HepG2 (cell line): ENCODE data around the gene SSNA1. TPM values are rescaled to one million over a fixed set of nuclear protein-coding genes. Genes with fewer than 3 reads are reported as not detected.

Experiments
- ATAC-seq: fragments of 200-7000 bp; cut with Tn5 transposase; 3 replicates; pipeline ENCODE4 v1.9.1; 2020; ENCODE audit warnings: mild to moderate bottlenecking, moderate library complexity
- BruUV-seq: library from RNA; stranded (reverse); fragments of 400-500 nt; replicated peaks from 2 replicates; lab custom pipeline; 2021; lab: Mats Ljungman, UMichigan
- CTCF ChIA-PET: fragments of 300-600 bp; formaldehyde crosslinking; extraction: SDS; loops from one replicate; lab custom pipeline; 2021; ENCODE audit warnings: low total read pairs, inconsistent platforms, low intra/inter-chr PET ratio; lab: Yijun Ruan, JAX
- POLR2A ChIA-PET: fragments of 350-600 bp; sonication (Branson Sonifier 250); formaldehyde crosslinking; loops from one replicate; lab custom pipeline; 2020; ENCODE audit warnings: antibody characterized with exemption, inconsistent platforms; lab: Yijun Ruan, JAX
- DNase-seq: peaks from one replicate; pipeline ENCODE4 v3.0.0-alpha.2; 2015; ENCODE audit warnings: low spot score
- FAIRE-seq: peaks from 3 replicates; lab custom pipeline; 2011; peaks lifted over from hg19 to GRCh38; lab: Jason Lieb, UNC
- H2AFZ ChIP-seq: one replicate; pipeline ENCODE4 v1.6.1; 2011; ENCODE audit warnings: low read length, inconsistent platforms
- H3K27ac ChIP-seq: fragments of 300-600 bp; 3 replicates; pipeline ENCODE4 v1.8.0; 2011; ENCODE audit warnings: mixed run types, mild to moderate bottlenecking, mixed read lengths, low read length, inconsistent platforms; ENCODE audit not compliant: insufficient read depth; ENCODE audit errors: extremely low read length
- H3K27me3 ChIP-seq, 2 experiments: fragments of 200-600 bp in 1 of 2; 2 replicates in 1 of 2; 3 replicates in 1 of 2; pipeline versions ENCODE4 v1.6.0 to v1.8.0; 2011; ENCODE audit warnings: low read length in 2 of 2, mild to moderate bottlenecking in 2 of 2, moderate library complexity in 2 of 2, inconsistent platforms in 1 of 2; ENCODE audit not compliant: insufficient read depth in 2 of 2, control insufficient read depth in 1 of 2
- H3K36me3 ChIP-seq, 2 experiments: fragments of 200-600 bp in 1 of 2; replicated peaks in 1 of 2; 2 replicates in 1 of 2; 3 replicates in 1 of 2; pipeline versions ENCODE4 v1.5.1 to v1.8.0; 2011; ENCODE audit warnings: low read length in 2 of 2, inconsistent platforms in 1 of 2; ENCODE audit not compliant: insufficient read depth in 2 of 2, control insufficient read depth in 1 of 2
- H3K4me1 ChIP-seq: 2 replicates; pipeline ENCODE4 v1.5.1; 2012; ENCODE audit warnings: low read length, inconsistent platforms; ENCODE audit not compliant: insufficient read depth
- H3K4me2 ChIP-seq: 2 replicates; pipeline ENCODE4 v1.6.0; 2011; ENCODE audit warnings: low read depth, low read length, inconsistent platforms
- H3K4me3 ChIP-seq, 3 experiments: fragments of 200-600 bp in 1 of 3; sonication (generic), shearing (Covaris generic) in 1 of 3; replicated peaks in 1 of 3; 2 replicates each; pipeline ENCODE4 v1.5.1; 2011 to 2016; ENCODE audit warnings: low read length in 3 of 3, inconsistent platforms in 2 of 3, low read depth in 2 of 3, mild to moderate bottlenecking in 2 of 3, control low read depth in 1 of 3, mixed read lengths in 1 of 3; ENCODE audit not compliant: insufficient read depth in 1 of 3
- H3K79me2 ChIP-seq: one replicate; pipeline ENCODE4 v1.6.1; 2011; ENCODE audit warnings: low read length, inconsistent platforms; ENCODE audit not compliant: insufficient read depth
- H3K9ac ChIP-seq: 2 replicates; pipeline ENCODE4 v1.6.0; 2011; ENCODE audit warnings: mild to moderate bottlenecking, low read depth, low read length, inconsistent platforms; ENCODE audit not compliant: insufficient read depth
- H3K9me3 ChIP-seq: 2 replicates; pipeline ENCODE4 v1.5.1; 2012; ENCODE audit warnings: mild to moderate bottlenecking, low read length
- H4K20me1 ChIP-seq: 2 replicates; pipeline ENCODE4 v1.6.0; 2011; ENCODE audit warnings: inconsistent platforms, mild to moderate bottlenecking, low read length, moderate library complexity; ENCODE audit not compliant: insufficient read depth
- ARNT ChIP-seq: fragments of 450-650 bp; IDR thresholded peaks from 2 replicates; pipeline ENCODE4 v1.6.1; 2017
- CREB1 ChIP-seq, 2 experiments: fragments of 450-650 bp in 1 of 2; IDR thresholded peaks; 2 replicates each; pipeline ENCODE4 v1.6.1; 2016 to 2017; ENCODE audit warnings: control low read depth in 1 of 2, mild to moderate bottlenecking in 1 of 2, missing compliant biosample characterization in 1 of 2, missing genetic modification characterization in 1 of 2
- ESRRA ChIP-seq: sonication (generic); formaldehyde crosslinking; IDR thresholded peaks from 2 replicates; pipeline ENCODE4 v1.5.1; 2020; ENCODE audit warnings: mild to moderate bottlenecking, low read depth, missing genetic modification reagents
- FIP1L1 ChIP-seq: fragments of 200-400 bp; formaldehyde crosslinking; IDR thresholded peaks from 2 replicates; pipeline ENCODE4 v1.6.1; 2018; ENCODE audit warnings: low read depth, mild to moderate bottlenecking, low read length, moderate library complexity, borderline replicate concordance; ENCODE audit not compliant: insufficient read depth
- FOXC1 ChIP-seq: sonication (generic); formaldehyde crosslinking; IDR thresholded peaks from 2 replicates; pipeline ENCODE4 v1.8.0; 2022; ENCODE audit warnings: mild to moderate bottlenecking, missing genetic modification reagents, borderline replicate concordance
- KLF12 ChIP-seq: sonication (generic); formaldehyde crosslinking; IDR thresholded peaks from 2 replicates; pipeline ENCODE4 v1.4.0; 2020; ENCODE audit warnings: missing genetic modification reagents, borderline replicate concordance
- KMT2A ChIP-seq: sonication (generic); formaldehyde crosslinking; IDR thresholded peaks from 2 replicates; pipeline ENCODE4 v1.4.0; 2020; ENCODE audit warnings: missing genetic modification reagents
- NFYC ChIP-seq: IDR thresholded peaks from 2 replicates; pipeline ENCODE4 v1.6.1; 2016; ENCODE audit warnings: missing genetic modification reagents, missing compliant biosample characterization
- PATZ1 ChIP-seq: sonication (generic); formaldehyde crosslinking; IDR thresholded peaks from 2 replicates; pipeline ENCODE4 v1.4.0; 2020; ENCODE audit warnings: missing genetic modification reagents
- REXO4 ChIP-seq: sonication (generic); formaldehyde crosslinking; IDR thresholded peaks from 2 replicates; pipeline ENCODE4 v1.8.0; 2022; ENCODE audit warnings: missing genetic modification reagents, mild to moderate bottlenecking, borderline replicate concordance
- ZNF382 ChIP-seq: sonication (generic); formaldehyde crosslinking; IDR thresholded peaks from 2 replicates; pipeline ENCODE4 v1.5.0; 2020; ENCODE audit warnings: missing genetic modification reagents, mild to moderate bottlenecking, borderline replicate concordance
- ZNF567 ChIP-seq: sonication (generic); formaldehyde crosslinking; IDR thresholded peaks from 2 replicates; pipeline ENCODE4 v1.8.1; 2023; ENCODE audit warnings: mild to moderate bottlenecking, missing genetic modification reagents, borderline replicate concordance
- ZNF839 ChIP-seq: sonication (generic); formaldehyde crosslinking; IDR thresholded peaks from 2 replicates; pipeline ENCODE4 v1.4.0; 2020; ENCODE audit warnings: missing genetic modification reagents, mild to moderate bottlenecking, borderline replicate concordance
- WGBS: methylation state at CpG from one replicate; pipeline ENCODE4 v1.1.6; 2017; ENCODE audit warnings: low lambda C conversion rate; 5-methylcytosine and 5-hydroxymethylcytosine counted together
- in situ Hi-C: cut with HindIII; loops from 2 replicates; pipeline ENCODE4 v1.10.0; 2017; ENCODE audit warnings: low pct_unique_long_range_greater_than_20kb; ENCODE audit not compliant: extremely low pct_ligation_motif_present
- intact Hi-C: fragments of 100-400 bp; cut with micrococcal nuclease; formaldehyde crosslinking; loops from one replicate; pipeline ENCODE4 v1.10.0; 2022; ENCODE audit not compliant: unreplicated experiment
- polyA plus RNA-seq, 8 experiments: library from polyadenylated mRNA; depleted of rRNA in 3 of 8; stranded (reverse) in 7 of 8; unstranded in 1 of 8; fragments of >200 nt; fragmentation: Illumina TruSeq in 4 of 8; extraction: Trizol in 4 of 8; gene quantifications; 2 replicates each; pipeline versions ENCODE4 v1.2.1 to v1.2.3, GENCODE V29; 2011 to 2016; ENCODE audit warnings: low read depth in 4 of 8, missing spikeins in 1 of 8, mixed read lengths in 1 of 8; ENCODE audit not compliant: insufficient read depth in 1 of 8
- total RNA-seq, 5 experiments: library from RNA; depleted of rRNA; stranded (reverse); fragments of >200 nt; fragmentation: Illumina TruSeq; extraction: Trizol; gene quantifications; 2 replicates each; pipeline ENCODE4 v1.2.3, GENCODE V29; 2016; ENCODE audit warnings: low read depth in 1 of 5
- TF ChIP-seq, protein P1 (sequence below): sonication (generic); formaldehyde crosslinking; IDR thresholded peaks from 2 replicates; pipeline ENCODE4 v1.4.0; 2020; ENCODE audit warnings: missing genetic modification reagents, borderline replicate concordance
- TF ChIP-seq, protein P2 (sequence below): sonication (generic); formaldehyde crosslinking; IDR thresholded peaks from 2 replicates; pipeline ENCODE4 v1.4.0; 2020; ENCODE audit warnings: missing genetic modification reagents

SSNA1 gene
- total and polyA plus RNA-seq, 2 of the 13 experiments (the other 11 are each of a cell fraction or from before 2014, with no cell fraction given) = 35.9 to 49.4 TPM

- ChIA-PET CTCF (no interaction called here), POLR2A (interaction anchor here (1.1 to 1.9 kb wide), 2 partner anchors 8 to 30 kb away, joined by 5 to 6 read pairs; partner anchors contain the start of gene TPRN)
- Histone ChIP-seq H2AFZ (no peak overlapping the region), H3K27ac (no peak overlapping the region), H3K4me2 (no peak overlapping the region), H3K36me3 (peaks cover 9 to 14% of the 10 kb centered on the region in 2 experiments; a peak in 3 of 5 replicates), H3K27me3 (no peaks in the 10 kb centered on the region), H3K79me2 (peaks cover 40% of the 10 kb centered on the region), H4K20me1 (no peaks in the 10 kb centered on the region; the same call in 1 of the 2 replicates), H3K4me3 (no peak overlapping the region), H3K9ac (no peak overlapping the region), H3K9me3 (no peaks in the 10 kb centered on the region), H3K4me1 (peaks cover 48% of the 10 kb centered on the region)
- BruUV-seq = no TSS peak
- WGBS = 100% methylated on average over 1 of the region's 2 CpGs
- in situ Hi-C loops (no loop called here), intact Hi-C loops (no loop called here)
- FAIRE-seq (no peak), DNase-seq (no peak), ATAC-seq (no peak)
- TF ChIP-seq FIP1L1 = no peak
- TF ChIP-seq ESRRA = no peak
- TF ChIP-seq ZNF567 (CRISPR knock-in tag) = no peak
- no peak for TF ChIP-seq ARNT
- no peak for TF ChIP-seq ZNF839 (CRISPR knock-in tag)
- TF ChIP-seq, protein P1, sequence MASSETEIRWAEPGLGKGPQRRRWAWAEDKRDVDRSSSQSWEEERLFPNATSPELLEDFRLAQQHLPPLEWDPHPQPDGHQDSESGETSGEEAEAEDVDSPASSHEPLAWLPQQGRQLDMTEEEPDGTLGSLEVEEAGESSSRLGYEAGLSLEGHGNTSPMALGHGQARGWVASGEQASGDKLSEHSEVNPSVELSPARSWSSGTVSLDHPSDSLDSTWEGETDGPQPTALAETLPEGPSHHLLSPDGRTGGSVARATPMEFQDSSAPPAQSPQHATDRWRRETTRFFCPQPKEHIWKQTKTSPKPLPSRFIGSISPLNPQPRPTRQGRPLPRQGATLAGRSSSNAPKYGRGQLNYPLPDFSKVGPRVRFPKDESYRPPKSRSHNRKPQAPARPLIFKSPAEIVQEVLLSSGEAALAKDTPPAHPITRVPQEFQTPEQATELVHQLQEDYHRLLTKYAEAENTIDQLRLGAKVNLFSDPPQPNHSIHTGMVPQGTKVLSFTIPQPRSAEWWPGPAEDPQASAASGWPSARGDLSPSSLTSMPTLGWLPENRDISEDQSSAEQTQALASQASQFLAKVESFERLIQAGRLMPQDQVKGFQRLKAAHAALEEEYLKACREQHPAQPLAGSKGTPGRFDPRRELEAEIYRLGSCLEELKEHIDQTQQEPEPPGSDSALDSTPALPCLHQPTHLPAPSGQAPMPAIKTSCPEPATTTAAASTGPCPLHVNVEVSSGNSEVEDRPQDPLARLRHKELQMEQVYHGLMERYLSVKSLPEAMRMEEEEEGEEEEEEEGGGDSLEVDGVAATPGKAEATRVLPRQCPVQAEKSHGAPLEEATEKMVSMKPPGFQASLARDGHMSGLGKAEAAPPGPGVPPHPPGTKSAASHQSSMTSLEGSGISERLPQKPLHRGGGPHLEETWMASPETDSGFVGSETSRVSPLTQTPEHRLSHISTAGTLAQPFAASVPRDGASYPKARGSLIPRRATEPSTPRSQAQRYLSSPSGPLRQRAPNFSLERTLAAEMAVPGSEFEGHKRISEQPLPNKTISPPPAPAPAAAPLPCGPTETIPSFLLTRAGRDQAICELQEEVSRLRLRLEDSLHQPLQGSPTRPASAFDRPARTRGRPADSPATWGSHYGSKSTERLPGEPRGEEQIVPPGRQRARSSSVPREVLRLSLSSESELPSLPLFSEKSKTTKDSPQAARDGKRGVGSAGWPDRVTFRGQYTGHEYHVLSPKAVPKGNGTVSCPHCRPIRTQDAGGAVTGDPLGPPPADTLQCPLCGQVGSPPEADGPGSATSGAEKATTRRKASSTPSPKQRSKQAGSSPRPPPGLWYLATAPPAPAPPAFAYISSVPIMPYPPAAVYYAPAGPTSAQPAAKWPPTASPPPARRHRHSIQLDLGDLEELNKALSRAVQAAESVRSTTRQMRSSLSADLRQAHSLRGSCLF (CRISPR knock-in tag) = no peak
- no peak for TF ChIP-seq FOXC1
- TF ChIP-seq KLF12 (CRISPR knock-in tag) = no peak
- no peak for TF ChIP-seq CREB1 (IDR thresholded peaks at IDR 0.05)
- TF ChIP-seq CREB1 (CRISPR knock-in tag; IDR thresholded peaks at IDR 0.05) = no peak
- no peak for TF ChIP-seq REXO4
- no peak for TF ChIP-seq PATZ1 (CRISPR knock-in tag)
- TF ChIP-seq KMT2A (CRISPR knock-in tag) = no peak
- no peak for TF ChIP-seq NFYC (CRISPR knock-in tag)
- TF ChIP-seq, protein P2, sequence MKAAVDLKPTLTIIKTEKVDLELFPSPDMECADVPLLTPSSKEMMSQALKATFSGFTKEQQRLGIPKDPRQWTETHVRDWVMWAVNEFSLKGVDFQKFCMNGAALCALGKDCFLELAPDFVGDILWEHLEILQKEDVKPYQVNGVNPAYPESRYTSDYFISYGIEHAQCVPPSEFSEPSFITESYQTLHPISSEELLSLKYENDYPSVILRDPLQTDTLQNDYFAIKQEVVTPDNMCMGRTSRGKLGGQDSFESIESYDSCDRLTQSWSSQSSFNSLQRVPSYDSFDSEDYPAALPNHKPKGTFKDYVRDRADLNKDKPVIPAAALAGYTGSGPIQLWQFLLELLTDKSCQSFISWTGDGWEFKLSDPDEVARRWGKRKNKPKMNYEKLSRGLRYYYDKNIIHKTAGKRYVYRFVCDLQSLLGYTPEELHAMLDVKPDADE (CRISPR knock-in tag) = no peak
- TF ChIP-seq ZNF382 (CRISPR knock-in tag) = no peak
These were observed 4.4 kb downstream of the SSNA1 start for GRCh38 chr9:137192859-137193258.
